Choroid plexus epithelial cell (primary cell): Measurements from ENCODE around the gene ATP23.

ENCODE experiments used
- DNase-seq: peaks from one replicate; pipeline ENCODE4 v3.0.0-alpha.2; 2010; ENCODE audit warnings: low read depth
- H3K4me3 ChIP-seq: 2 replicates; pipeline ENCODE4 v1.5.1; 2011; ENCODE audit warnings: low read depth, mild to moderate bottlenecking, control low read depth, low read length, moderate library complexity
- CTCF ChIP-seq: conservative IDR thresholded peaks from 2 replicates; pipeline ENCODE4 v1.5.1; 2011; ENCODE audit warnings: low read depth, mild to moderate bottlenecking, control low read depth, inconsistent platforms, low read length, moderate library complexity

Gene ATP23

GRCh38 chr12:57935839-57936512, 5.4 kb upstream of the ATP23 start:
- no peak for TF ChIP-seq CTCF
- DNase-seq = peak; percentile 95
- H3K4me3 ChIP-seq = peak overlapping the region; percentile 77

- no peak overlapping the region for H3K4me3 ChIP-seq
- DNase-seq = no peak
- TF ChIP-seq CTCF = no peak
Measured at GRCh38 chr12:57936513-57936883, 4.9 kb upstream of the ATP23 start.

DNA sequence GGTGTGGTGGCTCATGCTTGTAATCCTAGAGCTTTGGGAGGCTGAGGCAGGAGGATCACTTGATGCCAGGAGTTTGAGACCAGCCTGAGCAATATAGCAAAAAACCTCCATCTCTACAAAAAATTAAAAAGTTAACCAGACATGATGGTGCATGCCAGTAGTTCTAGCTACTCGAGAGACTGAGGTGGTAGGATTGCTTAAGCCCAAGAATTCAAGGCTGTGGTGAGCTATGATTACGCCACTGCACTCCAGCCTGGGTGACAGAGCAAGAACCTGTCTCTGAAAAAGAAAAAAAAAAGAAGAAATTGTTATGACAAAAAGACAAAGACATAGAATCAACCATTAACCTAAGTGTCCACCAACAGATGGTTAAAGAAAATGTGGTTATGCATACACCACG, 2.1 kb upstream of the ATP23 start:
- no peak overlapping the region for H3K4me3 ChIP-seq
- DNase-seq = no peak
- no peak for TF ChIP-seq CTCF

DNA sequence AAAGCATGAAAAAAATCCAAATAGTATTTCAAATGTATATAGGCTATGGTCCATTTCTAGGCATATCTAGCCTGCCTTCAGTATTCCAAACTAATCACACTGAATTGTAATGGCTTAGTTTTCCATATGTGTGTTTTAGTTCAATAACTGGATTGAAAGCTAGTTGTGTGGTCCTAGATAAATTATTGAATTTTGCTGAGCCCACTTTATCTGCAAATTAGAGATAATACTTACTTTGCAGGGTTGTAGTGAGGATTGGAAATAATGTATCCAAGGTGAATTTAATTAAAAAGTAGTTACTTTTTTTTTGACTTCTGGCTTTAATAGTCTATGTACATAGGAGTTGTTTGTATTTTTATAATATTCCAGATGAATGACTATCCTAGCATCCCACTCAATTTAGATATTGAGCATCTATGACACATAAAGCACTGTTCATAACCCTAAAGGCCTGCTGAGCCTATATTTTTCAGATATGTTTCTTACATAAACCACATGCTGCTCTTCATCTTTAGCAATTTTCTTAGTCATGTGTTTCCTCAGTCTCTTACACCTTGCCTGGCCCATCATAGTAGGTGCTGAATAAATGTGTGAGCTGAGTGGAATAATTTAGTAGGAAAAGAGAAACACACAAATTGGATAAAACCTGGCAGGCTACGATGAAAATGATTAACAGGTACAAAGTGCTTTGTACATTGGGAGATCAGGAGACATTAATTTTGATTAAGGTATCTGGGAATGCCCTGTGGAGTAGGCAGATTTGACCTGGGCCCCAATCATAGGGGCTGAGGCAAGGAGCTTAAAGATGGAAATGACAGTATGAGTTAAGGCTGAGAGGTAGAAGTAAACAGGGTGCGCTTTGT, 1.1 kb upstream of the ATP23 start:
- peak overlapping the region; percentile 73 for H3K4me3 ChIP-seq
- DNase-seq = no peak
- TF ChIP-seq CTCF = no peak

GRCh38 chr12:57940915-57941164, 527 bp upstream of the ATP23 start:
- TF ChIP-seq CTCF = no peak
- peak overlapping the region; percentile 73 for H3K4me3 ChIP-seq
- no peak for DNase-seq

DNA sequence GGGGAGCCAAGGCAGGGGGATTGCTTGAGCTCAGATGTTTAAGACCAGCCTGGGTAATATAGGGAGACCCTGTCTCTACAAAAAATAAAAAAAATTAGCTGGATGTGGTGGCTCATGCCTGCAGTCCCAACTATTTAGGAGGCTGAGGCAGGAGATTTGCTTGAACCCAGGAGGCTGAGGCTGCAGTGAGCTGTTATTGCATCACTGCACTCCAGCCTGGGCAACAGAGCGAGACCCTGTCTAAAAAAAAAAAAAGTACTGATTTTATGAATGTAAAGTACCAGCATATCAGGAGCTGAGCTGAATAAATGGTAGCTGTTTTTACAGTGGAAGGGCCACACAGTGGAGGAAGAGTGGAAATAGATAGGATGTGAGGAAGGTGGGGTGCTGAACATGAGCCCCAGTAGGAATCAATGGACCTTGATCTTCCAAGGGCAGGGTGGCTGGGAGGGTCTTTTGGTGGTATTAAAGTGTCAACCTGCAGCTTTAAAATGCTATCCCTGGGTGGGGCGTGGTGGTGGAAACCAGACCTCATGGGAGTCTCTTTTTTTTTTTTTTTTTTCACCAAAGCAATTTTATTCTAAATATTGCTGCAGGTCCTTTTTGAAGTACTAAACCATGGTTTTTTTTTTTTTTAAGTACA, 2.2 kb downstream of the ATP23 start:
- DNase-seq = no peak
- no peak overlapping the region for H3K4me3 ChIP-seq
- TF ChIP-seq CTCF = no peak
